Skin epidermis (tissue), 12 donors: ENCODE results near the gene PCMT1.
"Not testable (repeated sequence)": the region's sequence is repeated elsewhere in the genome, so short reads cannot be mapped to it uniquely, and the experiment has no call there.

Experiments
- H3K27ac ChIP-seq, 21 experiments: fragments of 200-600 bp; sonication (generic) in 11 of 21; one replicate each; pipeline ENCODE4 v1.5.0; 2020; ENCODE audit warnings: mild to moderate bottlenecking in 3 of 21, inconsistent platforms in 2 of 21, moderate library complexity in 2 of 21
- H3K4me3 ChIP-seq, 7 experiments: fragments of 200-600 bp; sonication (generic) in 2 of 7; one replicate each; pipeline ENCODE4 v1.5.0; 2020; ENCODE audit warnings: inconsistent platforms in 2 of 7, mild to moderate bottlenecking in 2 of 7, moderate library complexity in 1 of 7

Gene PCMT1

GRCh38 chr6:149746147-149746946 is 3.2 kb upstream of the PCMT1 start, which contains the start of gene NUP43:
Gene NUP43 (minus strand): TSS chr6:149746529. CDS start chr6:149746495, 34 bp downstream.
- peak within 1 kb of the TSS; percentile 57 to 85 (median 77) for H3K4me3 ChIP-seq
- peak within 1 kb of the TSS in 20 of 21 experiments; percentile 40 to 89 (median 77) for H3K27ac ChIP-seq

- Histone ChIP-seq H3K4me3 (peak overlapping the region; percentile 79 to 97 (median 90)), H3K27ac (peak overlapping the region in 20 of 21 experiments; percentile 82 to 96 (median 92))
Observed at GRCh38 chr6:149749082-149749593, 403 bp upstream of the PCMT1 start.

GRCh38 chr6:149750136-149750609 is 632 bp downstream of the PCMT1 start:
- peak overlapping the region; percentile 79 to 97 (median 90) for H3K4me3 ChIP-seq
- peak overlapping the region; percentile 43 to 96 (median 92) for H3K27ac ChIP-seq

GRCh38 chr6:149751239-149751638 is 1.7 kb downstream of the PCMT1 start:
- H3K4me3 ChIP-seq, result no peak overlapping the region
- H3K27ac ChIP-seq, result peak overlapping the region in 1 of 21 experiments; percentile 92

- not testable (repeated sequence) for H3K4me3 ChIP-seq, H3K27ac ChIP-seq
Observed at GRCh38 chr6:149751920-149752319, 2.4 kb downstream of the PCMT1 start.

GRCh38 chr6:149752600-149753373 is 3.2 kb downstream of the PCMT1 start:
- H3K27ac ChIP-seq, result no peak overlapping the region

GRCh38 chr6:149753374-149753637 is 3.8 kb downstream of the PCMT1 start:
- not testable (repeated sequence) for H3K4me3 ChIP-seq, H3K27ac ChIP-seq

More at GRCh38 chr6:149752600-149753373, 3.2 kb downstream of the PCMT1 start:
- no peak overlapping the region for H3K4me3 ChIP-seq

- H3K27ac ChIP-seq, result no peak overlapping the region
- H3K4me3 ChIP-seq, result no peak overlapping the region
Observed at GRCh38 chr6:149754548-149754947, 5.0 kb downstream of the PCMT1 start.

GRCh38 chr6:149755300-149756260 is 6.0 kb downstream of the PCMT1 start:
- H3K27ac ChIP-seq, result no peak overlapping the region
- H3K4me3 ChIP-seq, result no peak overlapping the region

- Histone ChIP-seq H3K27ac (no peak overlapping the region), H3K4me3 (no peak overlapping the region)
Observed at GRCh38 chr6:149756261-149756636, 6.7 kb downstream of the PCMT1 start.

- Histone ChIP-seq H3K27ac (no peak overlapping the region), H3K4me3 (no peak overlapping the region)
Observed at GRCh38 chr6:149761438-149761837, 11.9 kb downstream of the PCMT1 start.

GRCh38 chr6:149763866-149764265 is 14.3 kb downstream of the PCMT1 start:
- no peak overlapping the region for H3K27ac ChIP-seq
- no peak overlapping the region for H3K4me3 ChIP-seq

GRCh38 chr6:149766156-149766769 is 16.7 kb downstream of the PCMT1 start:
- no peak overlapping the region for H3K27ac ChIP-seq
- H3K4me3 ChIP-seq, result no peak overlapping the region

GRCh38 chr6:149769676-149770075 is 20.1 kb downstream of the PCMT1 start:
- Histone ChIP-seq H3K27ac (no peak overlapping the region), H3K4me3 (no peak overlapping the region)

- Histone ChIP-seq H3K27ac (no peak overlapping the region), H3K4me3 (no peak overlapping the region)
Observed at GRCh38 chr6:149771185-149771584, 21.6 kb downstream of the PCMT1 start.

- H3K4me3 ChIP-seq, result no peak overlapping the region
- no peak overlapping the region for H3K27ac ChIP-seq
Observed at GRCh38 chr6:149771925-149772324, 22.4 kb downstream of the PCMT1 start.

- Histone ChIP-seq H3K27ac (no peak overlapping the region), H3K4me3 (no peak overlapping the region)
Observed at GRCh38 chr6:149777624-149778023, 28.1 kb downstream of the PCMT1 start.

- H3K4me3 ChIP-seq, result no peak overlapping the region
- H3K27ac ChIP-seq, result no peak overlapping the region
Observed at GRCh38 chr6:149779644-149779963, 30.1 kb downstream of the PCMT1 start.

GRCh38 chr6:149781715-149782114 is 32.2 kb downstream of the PCMT1 start:
- Histone ChIP-seq H3K4me3 (no peak overlapping the region), H3K27ac (no peak overlapping the region)
